ENCODE data around the gene FN1.

The FN1 gene

GRCh38 chr2:215357660-215358059 lies 78.2 kb downstream of the FN1 start:
- DNase-seq = no peak
- in situ Hi-C loops (cut with HindIII; ENCODE audit: low pct_ligation_motif_present, low sequenced_read_pairs) = no loop called here

GRCh38 chr2:215356948-215357461 lies 78.9 kb downstream of the FN1 start:
- TF ChIP-seq CTCF (IDR thresholded peaks at IDR 0.05; ENCODE audit: low read depth, low read length, missing control alignments) = no peak
- DNase-seq = peak; percentile 72
- Histone ChIP-seq H3K36me3 (replicated peaks) (peaks cover 28% of the 10 kb centered on the region), H3K27ac (no peak overlapping the region), H3K27me3 (replicated peaks) (no peaks in the 10 kb centered on the region), H3K4me3 (ENCODE audit: low read depth, low read length) (no peak overlapping the region)
- in situ Hi-C loops (cut with HindIII; ENCODE audit: low pct_ligation_motif_present, low sequenced_read_pairs) = no loop called here

More at GRCh38 chr2:215357660-215358059, 78.2 kb downstream of the FN1 start:
- Histone ChIP-seq H3K27me3 (replicated peaks) (no peaks in the 10 kb centered on the region), H3K4me3 (ENCODE audit: low read depth, low read length) (no peak overlapping the region), H3K36me3 (replicated peaks) (peaks cover 35% of the 10 kb centered on the region), H3K27ac (no peak overlapping the region)
- no peak for TF ChIP-seq CTCF (IDR thresholded peaks at IDR 0.05; ENCODE audit: low read depth, low read length, missing control alignments)

- Histone ChIP-seq H3K27me3 (replicated peaks) (no peaks in the 10 kb centered on the region), H3K27ac (no peak overlapping the region), H3K36me3 (replicated peaks) (peaks cover 24% of the 10 kb centered on the region), H3K4me3 (ENCODE audit: low read depth, low read length) (no peak overlapping the region)
- peak; percentile 40 for DNase-seq
- in situ Hi-C loops (cut with HindIII; ENCODE audit: low pct_ligation_motif_present, low sequenced_read_pairs) = no loop called here
- no peak for TF ChIP-seq CTCF (IDR thresholded peaks at IDR 0.05; ENCODE audit: low read depth, low read length, missing control alignments)
These were observed 79.4 kb downstream of the FN1 start for GRCh38 chr2:215356334-215356947.

GRCh38 chr2:215355801-215356200 lies 80.1 kb downstream of the FN1 start:
- in situ Hi-C loops (cut with HindIII; ENCODE audit: low pct_ligation_motif_present, low sequenced_read_pairs) = no loop called here

GRCh38 chr2:215354771-215355695 lies 80.8 kb downstream of the FN1 start:
- peak; percentile 74 for DNase-seq
- Histone ChIP-seq H3K36me3 (replicated peaks) (peaks cover 10% of the 10 kb centered on the region), H3K27ac (no peak overlapping the region), H3K27me3 (replicated peaks) (no peaks in the 10 kb centered on the region), H3K4me3 (ENCODE audit: low read depth, low read length) (no peak overlapping the region)
- TF ChIP-seq CTCF (IDR thresholded peaks at IDR 0.05; ENCODE audit: low read depth, low read length, missing control alignments) = no peak
- in situ Hi-C loops (cut with HindIII; ENCODE audit: low pct_ligation_motif_present, low sequenced_read_pairs) = no loop called here

More at GRCh38 chr2:215355801-215356200, 80.1 kb downstream of the FN1 start:
- no peak for TF ChIP-seq CTCF (IDR thresholded peaks at IDR 0.05; ENCODE audit: low read depth, low read length, missing control alignments)
- no peak overlapping the region for H3K4me3 ChIP-seq (ENCODE audit: low read depth, low read length)
- no peaks in the 10 kb centered on the region for H3K27me3 ChIP-seq (replicated peaks)
- H3K27ac ChIP-seq = no peak overlapping the region
- H3K36me3 ChIP-seq (replicated peaks) = peaks cover 18% of the 10 kb centered on the region
- peak; percentile 80 for DNase-seq

Measured in brain microvascular endothelial cell (primary cell).